ENCODE results near the gene PARD6B. TPM values are rescaled to one million over a fixed set of nuclear protein-coding genes. Genes with fewer than 3 reads are reported as not detected.

The PARD6B gene
- total RNA-seq, 1 donor from 2014 or later = 4.0 TPM

GRCh38 chr20:50724851-50725723 lies 6.3 kb upstream of the PARD6B start:
- TF ChIP-seq CTCF (IDR thresholded peaks at IDR 0.05; ENCODE audit: partially characterized antibody, unreplicated experiment) = no peak
- H3K4me1 Mint-ChIP-seq (ENCODE audit: low read depth, unreplicated experiment) = no peaks in the 10 kb centered on the region
- no peak overlapping the region for H3K4me3 Mint-ChIP-seq (ENCODE audit: unreplicated experiment)
- no peaks in the 10 kb centered on the region for H3K27me3 Mint-ChIP-seq (ENCODE audit: unreplicated experiment)
- no peak for DNase-seq
- no peaks in the 10 kb centered on the region for H3K36me3 Mint-ChIP-seq (ENCODE audit: unreplicated experiment)
- no peak overlapping the region for H3K27ac Mint-ChIP-seq (ENCODE audit: unreplicated experiment)
- peaks cover 2% of the 10 kb centered on the region for H3K9me3 Mint-ChIP-seq (ENCODE audit: unreplicated experiment)

- TF ChIP-seq CTCF (IDR thresholded peaks at IDR 0.05; ENCODE audit: partially characterized antibody, unreplicated experiment) = no peak
- Mint-ChIP-seq H3K4me1 (ENCODE audit: low read depth, unreplicated experiment) (peaks cover 2% of the 10 kb centered on the region), H3K9me3 (ENCODE audit: unreplicated experiment) (peaks cover 2% of the 10 kb centered on the region), H3K4me3 (ENCODE audit: unreplicated experiment) (no peak overlapping the region), H3K27ac (ENCODE audit: unreplicated experiment) (no peak overlapping the region), H3K27me3 (ENCODE audit: unreplicated experiment) (no peaks in the 10 kb centered on the region), H3K36me3 (ENCODE audit: unreplicated experiment) (no peaks in the 10 kb centered on the region)
- DNase-seq = no peak
Measured at GRCh38 chr20:50725724-50726005, 5.7 kb upstream of the PARD6B start.

GRCh38 chr20:50726955-50727791 lies 4.2 kb upstream of the PARD6B start:
- TF ChIP-seq CTCF (IDR thresholded peaks at IDR 0.05; ENCODE audit: partially characterized antibody, unreplicated experiment) = no peak
- peaks cover 5% of the 10 kb centered on the region for H3K9me3 Mint-ChIP-seq (ENCODE audit: unreplicated experiment)
- H3K4me1 Mint-ChIP-seq (ENCODE audit: low read depth, unreplicated experiment) = peaks cover 2% of the 10 kb centered on the region
- no peak overlapping the region for H3K27ac Mint-ChIP-seq (ENCODE audit: unreplicated experiment)
- no peaks in the 10 kb centered on the region for H3K36me3 Mint-ChIP-seq (ENCODE audit: unreplicated experiment)
- no peak overlapping the region for H3K4me3 Mint-ChIP-seq (ENCODE audit: unreplicated experiment)
- peaks cover 4% of the 10 kb centered on the region for H3K27me3 Mint-ChIP-seq (ENCODE audit: unreplicated experiment)
- no peak for DNase-seq

- H3K27ac Mint-ChIP-seq (ENCODE audit: unreplicated experiment) = no peak overlapping the region
- no peak for DNase-seq
Measured at GRCh38 chr20:50727792-50728485, 3.4 kb upstream of the PARD6B start.

More at GRCh38 chr20:50727792-50728485, 3.4 kb upstream of the PARD6B start:
- Mint-ChIP-seq H3K4me1 (ENCODE audit: low read depth, unreplicated experiment) (peaks cover 8% of the 10 kb centered on the region), H3K27me3 (ENCODE audit: unreplicated experiment) (peaks cover 6% of the 10 kb centered on the region), H3K4me3 (ENCODE audit: unreplicated experiment) (no peak overlapping the region), H3K36me3 (ENCODE audit: unreplicated experiment) (no peaks in the 10 kb centered on the region), H3K9me3 (ENCODE audit: unreplicated experiment) (peaks cover 8% of the 10 kb centered on the region)
- TF ChIP-seq CTCF (IDR thresholded peaks at IDR 0.05; ENCODE audit: partially characterized antibody, unreplicated experiment) = no peak
